HG03558 (cell line): Measurements from ENCODE around the gene PCBP1.
A peak's percentile ranks its signal among the peaks of the same experiment; 100 is the strongest.
"Not testable (repeated sequence)": the region's sequence is repeated elsewhere in the genome, so short reads cannot be mapped to it uniquely, and the experiment has no call there.

Source experiments
- ATAC-seq: cut with Tn5 transposase; IDR thresholded peaks from one replicate; pipeline ENCODE4 v1.9.1; 2021; ENCODE audit warnings: moderate number of reproducible peaks; ENCODE audit not compliant: unreplicated experiment; ENCODE audit errors: extremely low read depth

PCBP1 gene

DNA sequence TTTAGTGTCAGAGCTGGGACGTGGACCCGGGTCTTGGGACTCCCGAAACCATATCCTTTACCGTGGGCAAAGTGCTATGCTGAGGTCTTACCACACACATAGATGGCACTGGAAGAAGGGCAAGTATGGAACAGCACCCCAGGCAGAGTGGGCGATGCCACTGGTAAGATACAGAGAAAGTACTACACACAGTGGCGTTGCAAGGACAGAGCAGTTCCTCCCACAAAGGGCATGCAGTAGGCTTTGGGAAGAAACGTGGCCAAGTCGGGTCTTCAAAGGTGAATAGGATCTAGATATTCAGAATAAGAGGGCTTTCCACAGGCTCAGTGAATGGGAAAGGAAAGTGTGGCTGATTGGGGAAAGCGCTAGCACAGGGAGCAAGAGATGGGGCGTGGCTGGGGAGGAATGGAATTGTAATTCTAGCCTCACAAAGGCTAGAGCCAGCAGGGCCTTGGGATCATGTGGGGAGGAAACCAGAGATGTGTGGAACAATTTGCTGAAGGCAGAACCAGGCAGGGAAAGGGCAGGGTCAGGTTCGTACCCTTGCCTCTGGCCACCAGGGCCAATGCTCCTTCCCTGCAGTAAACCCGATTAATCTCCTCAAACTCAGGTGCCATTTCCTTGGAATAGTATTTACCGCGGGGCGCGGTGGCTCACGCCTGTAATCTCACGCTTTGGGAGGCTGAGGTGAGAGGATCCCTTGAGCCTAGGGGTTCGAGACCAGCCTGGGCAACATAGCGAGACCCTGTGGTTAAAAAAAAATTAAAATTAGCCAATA, 36.0 kb downstream of the PCBP1 start:
- no peak for ATAC-seq

DNA sequence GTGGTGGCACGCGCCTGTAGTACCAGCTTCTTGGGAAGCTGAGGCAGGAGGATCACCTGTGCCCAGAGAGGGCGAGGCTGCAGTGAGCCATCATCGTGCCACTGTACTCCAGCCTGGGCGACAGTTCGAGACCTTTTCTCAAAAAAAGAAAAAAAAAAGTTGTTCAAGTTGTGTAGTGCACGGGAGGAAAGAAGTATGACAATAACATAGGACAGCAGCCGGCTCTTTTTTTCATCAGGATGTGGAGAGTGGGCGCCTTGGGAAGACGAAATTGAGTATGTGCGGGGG, 36.5 kb downstream of the PCBP1 start:
- ATAC-seq: no peak

DNA sequence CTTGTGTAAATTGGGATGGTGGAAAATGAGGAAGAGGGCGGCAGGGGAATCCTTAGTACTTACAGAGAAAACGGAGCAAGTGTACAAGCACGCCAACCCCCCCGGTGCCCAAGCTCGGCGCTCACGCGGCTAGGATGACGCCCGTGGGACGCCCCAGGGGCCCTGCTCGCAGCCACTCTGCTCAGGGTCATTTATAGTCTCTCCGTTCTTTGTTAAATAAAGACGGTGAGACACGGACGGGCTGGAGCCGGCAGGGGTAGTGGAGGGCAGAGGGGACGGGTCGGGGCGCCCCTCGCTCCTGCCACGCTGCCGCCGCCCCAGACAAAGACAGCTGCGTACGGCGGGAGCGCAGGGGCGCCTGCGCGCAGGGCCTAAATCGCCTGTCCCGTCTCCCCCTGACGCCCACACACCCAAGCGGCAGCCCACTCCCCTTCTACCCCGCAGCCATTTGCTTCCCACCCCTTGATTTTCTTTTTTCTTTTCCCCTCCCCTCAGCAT, 37.8 kb downstream of the PCBP1 start:
- no peak for ATAC-seq

DNA sequence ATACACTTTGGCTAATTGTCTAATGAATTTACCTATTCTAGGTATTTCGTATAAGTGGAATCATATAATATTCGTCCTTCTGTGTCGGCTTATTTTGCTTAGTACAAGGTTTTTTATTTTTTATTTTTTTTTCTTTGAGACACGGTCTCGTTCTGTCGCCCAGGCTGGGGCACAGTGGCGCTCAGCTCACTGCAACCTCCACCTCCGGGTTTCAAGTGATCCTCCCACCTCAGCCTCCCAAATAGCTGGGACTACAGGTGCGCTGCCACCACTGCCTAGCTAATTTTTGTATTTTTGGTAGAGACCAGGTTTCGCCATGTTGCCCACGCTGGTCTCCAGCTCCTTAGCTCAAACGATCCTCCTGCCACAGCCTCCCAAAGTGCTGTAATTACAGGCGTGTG, 38.2 kb downstream of the PCBP1 start:
- no peak for ATAC-seq

DNA sequence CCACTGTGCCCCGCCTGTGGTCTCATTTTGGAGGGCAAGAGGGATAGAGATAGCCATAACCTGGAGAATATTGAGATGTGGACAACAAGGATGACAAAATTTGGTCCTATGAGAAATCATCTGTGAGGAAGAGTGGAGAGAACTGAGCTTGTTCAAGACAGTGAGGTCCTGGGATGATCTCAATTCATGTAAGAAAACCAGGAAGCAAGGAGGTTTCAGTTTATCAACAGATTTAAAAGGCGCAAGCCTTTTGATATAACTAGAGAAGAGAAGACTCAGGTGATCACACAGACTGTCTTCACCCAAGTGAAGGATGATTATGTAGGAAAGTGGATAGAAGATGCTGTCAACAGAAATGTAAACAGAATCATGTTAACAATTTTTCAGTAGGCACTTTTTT, 39.1 kb downstream of the PCBP1 start:
- no peak for ATAC-seq

DNA sequence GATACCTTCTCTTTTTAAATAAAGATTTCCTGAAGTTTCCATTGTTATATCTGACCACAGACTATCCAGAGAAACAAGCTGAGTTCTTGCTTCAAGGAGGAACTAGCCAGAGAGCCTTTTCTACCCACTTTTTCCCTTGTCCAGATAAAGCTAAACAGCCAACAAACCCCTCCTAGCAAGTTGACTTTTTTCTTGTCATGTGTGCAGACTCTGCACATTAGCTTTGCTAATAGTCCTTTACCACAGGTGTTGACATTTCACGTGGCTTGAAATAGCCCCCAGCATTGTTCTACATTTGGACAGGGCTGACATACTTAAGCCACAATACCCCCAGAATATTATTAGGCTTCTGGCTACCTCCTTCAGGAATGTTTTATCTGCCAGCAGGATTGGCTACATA, 40.7 kb downstream of the PCBP1 start:
- no peak for ATAC-seq

DNA sequence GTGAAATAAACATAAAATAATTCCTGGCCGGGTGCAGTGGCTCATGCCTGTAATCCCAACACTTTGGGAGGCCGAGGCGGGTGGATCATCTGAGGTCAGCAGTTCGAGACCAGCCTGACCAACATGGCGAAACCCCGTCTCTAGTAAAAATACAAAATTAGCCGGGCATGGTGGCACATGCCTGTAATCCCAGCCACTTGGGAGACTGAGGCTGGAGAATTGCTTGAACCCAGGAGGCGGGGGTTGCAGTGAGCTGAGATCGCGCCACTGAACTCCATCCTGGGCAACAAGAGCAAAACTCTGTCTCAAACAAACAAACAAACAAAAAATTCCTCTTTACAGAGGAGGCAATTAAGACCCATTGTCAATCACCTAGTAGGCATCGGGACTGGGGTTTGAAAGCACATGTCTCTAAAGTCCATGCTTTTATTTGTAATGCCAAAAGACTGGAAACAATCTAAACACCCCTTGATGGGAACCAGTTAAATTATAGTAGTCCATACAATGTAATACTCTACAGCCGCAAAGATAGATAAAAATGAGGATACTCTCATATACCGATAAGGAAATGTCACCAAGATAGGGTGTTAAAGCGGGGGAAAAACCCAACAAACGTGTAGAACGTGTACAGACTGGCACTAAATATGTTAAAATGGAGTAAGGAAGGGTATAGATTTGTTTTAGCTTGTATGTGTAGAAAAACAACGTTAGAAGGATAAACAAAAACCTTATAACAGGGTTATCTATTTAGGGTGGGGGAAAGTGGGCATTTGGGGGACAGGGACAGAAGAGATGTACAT, 44.3 kb downstream of the PCBP1 start:
- not testable (repeated sequence) for ATAC-seq

DNA sequence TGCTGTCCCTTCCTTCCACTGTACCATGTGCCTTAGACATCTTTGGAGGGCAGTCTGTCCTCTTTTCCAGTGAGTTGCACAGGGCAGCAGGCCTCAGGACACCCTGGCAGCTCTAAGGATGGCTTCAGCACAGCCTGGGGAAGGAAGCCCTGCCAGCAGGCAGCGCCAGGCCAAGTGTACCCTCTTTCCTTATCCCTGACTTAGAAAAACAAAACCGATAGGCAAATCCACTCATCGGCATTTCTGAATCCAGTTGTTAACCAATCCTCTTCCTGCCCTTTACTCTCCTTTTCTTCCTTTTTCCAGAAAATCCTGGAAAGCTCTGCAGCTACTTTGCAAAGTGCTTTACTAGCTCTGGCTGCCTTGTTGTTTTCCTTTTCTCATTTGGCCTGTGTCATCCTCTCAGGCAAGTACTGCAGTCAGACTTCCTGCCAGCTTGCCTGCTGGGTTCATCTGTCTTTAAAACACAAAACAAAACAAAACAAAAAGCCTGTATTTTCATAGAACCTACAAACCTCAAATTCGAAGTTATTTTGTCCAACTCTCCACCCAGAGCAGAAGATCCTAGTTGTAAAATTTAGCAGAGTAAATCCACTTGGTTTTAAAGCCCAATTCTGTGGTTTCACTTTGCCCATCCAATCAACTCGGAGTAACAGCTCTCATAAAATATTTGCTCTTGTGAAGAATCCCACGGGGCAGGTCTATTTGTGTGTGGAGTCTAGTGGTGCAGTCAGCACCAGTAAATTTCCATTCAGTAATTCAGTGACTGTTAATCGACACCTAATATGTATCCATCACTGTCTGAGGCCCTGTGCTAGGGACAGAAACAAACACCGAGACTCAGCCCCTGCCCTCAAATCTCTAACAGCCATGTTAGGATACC, 45.2 kb downstream of the PCBP1 start:
- ATAC-seq: peak; percentile 40

DNA sequence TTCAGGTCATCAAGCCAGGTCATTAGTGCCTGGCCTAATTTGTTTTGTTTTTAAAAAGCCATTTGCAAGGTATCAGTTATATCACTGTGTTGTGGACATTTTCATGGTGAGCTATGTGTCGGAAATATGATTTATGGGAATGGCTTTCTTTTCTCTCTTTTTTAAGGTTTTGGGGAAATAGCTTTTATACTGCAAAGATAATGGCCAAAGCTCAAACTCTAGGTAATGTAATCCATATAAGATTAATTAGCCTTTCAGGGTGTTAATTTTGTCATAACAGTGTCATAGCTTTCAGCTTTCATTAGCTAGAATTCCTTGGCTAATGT, 45.8 kb downstream of the PCBP1 start:
- no peak for ATAC-seq

DNA sequence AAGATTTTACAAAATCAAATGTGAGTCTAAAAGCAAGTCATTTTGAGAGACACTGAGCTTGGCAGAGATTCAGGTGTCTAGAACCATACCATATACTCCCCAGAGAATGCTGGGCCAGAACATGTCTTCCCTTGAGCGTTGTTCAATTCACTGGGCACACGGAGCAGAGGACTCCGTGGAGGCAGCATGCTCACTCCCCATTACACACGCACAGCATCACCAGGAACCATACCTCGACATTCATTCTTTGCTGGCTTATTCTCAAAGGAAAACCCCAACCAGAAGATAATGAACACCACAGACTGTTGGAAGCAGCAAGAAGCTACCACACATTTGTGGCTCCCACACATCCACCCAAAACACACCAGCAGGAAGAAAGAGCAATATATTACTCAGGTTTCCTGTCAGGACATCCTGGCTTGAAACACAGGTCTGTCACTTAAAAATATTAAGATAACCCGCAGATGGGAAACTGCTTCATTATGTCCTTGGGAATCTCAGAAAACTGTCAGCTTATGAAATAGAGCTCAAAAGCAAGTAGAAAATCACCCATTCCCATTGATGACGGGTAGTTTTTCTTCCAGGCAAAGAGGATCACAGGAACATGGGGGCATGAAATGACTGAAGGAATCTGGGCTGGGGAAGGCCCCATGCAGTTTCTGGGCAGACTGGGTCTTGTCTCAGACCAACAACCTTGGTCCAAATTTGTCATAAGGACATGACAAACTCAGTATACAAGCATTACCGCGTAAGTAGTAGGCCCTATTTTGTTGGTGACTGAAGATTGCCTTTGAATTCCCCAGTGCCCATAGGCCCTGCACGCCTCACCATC, 46.4 kb downstream of the PCBP1 start:
- no peak for ATAC-seq

DNA sequence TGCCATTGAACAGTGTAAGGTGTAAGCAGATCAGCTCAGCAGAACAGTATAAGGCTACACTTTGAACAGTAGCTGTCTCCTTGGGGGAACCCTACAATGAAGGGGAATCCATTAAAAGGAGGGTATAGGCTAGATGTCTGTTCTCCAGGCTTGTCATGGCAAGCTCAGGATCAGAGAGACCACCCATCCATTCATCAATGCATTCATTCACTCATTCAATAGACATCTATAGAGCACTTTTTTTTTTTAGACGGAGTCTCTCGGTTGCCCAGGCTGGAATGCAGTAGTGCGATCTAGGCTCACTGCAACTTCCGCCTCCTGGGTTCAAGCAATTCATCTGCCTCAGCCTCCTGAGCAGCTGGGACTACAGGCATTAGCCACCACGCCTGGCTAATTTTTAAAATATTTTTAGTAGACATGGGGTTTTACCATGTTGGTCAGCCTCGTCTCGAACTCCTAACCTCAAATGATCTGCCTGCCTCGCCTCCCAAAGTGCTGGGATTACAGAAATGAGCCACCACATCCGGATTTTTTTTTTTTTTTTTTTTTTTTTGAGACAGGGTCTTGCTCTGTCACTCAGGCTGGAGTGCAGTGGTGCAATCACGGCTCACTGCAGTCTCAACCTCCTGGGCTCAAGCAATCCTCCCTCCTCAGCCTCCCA, 47.2 kb downstream of the PCBP1 start:
- not testable (repeated sequence) for ATAC-seq
